SKM-1 (cell line): ENCODE results near the gene RNF11.

Experiments
- DNase-seq: peaks from one replicate; lab custom pipeline; 2025; ENCODE audit not compliant: unreplicated experiment; lab: John Stamatoyannopoulos, UW

The RNF11 gene

GRCh38 chr1:51263147-51263877 is 27.2 kb downstream of the RNF11 start:
- DNase-seq = no peak

- DNase-seq = no peak
Measured at GRCh38 chr1:51264451-51264850, 28.4 kb downstream of the RNF11 start.

GRCh38 chr1:51265618-51266017 is 29.5 kb downstream of the RNF11 start:
- DNase-seq = no peak

- DNase-seq = no peak
Measured at GRCh38 chr1:51266181-51266580, 30.1 kb downstream of the RNF11 start.

GRCh38 chr1:51266791-51267190 is 30.7 kb downstream of the RNF11 start:
- no peak for DNase-seq

GRCh38 chr1:51268634-51269033 is 32.6 kb downstream of the RNF11 start:
- DNase-seq = no peak

- no peak for DNase-seq
Measured at GRCh38 chr1:51270751-51271150, 34.7 kb downstream of the RNF11 start.

GRCh38 chr1:51272916-51273315 is 36.8 kb downstream of the RNF11 start:
- DNase-seq = no peak

GRCh38 chr1:51274676-51275075 is 38.6 kb downstream of the RNF11 start:
- no peak for DNase-seq

GRCh38 chr1:51276286-51276685 is 40.2 kb downstream of the RNF11 start:
- no peak for DNase-seq

- no peak for DNase-seq
Measured at GRCh38 chr1:51280321-51280978, 44.4 kb downstream of the RNF11 start.

GRCh38 chr1:51281807-51282206 is 45.7 kb downstream of the RNF11 start:
- no peak for DNase-seq

GRCh38 chr1:51282605-51283004 is 46.5 kb downstream of the RNF11 start:
- no peak for DNase-seq

- no peak for DNase-seq
Measured at GRCh38 chr1:51283979-51284378, 47.9 kb downstream of the RNF11 start.

GRCh38 chr1:51284487-51284954 is 48.4 kb downstream of the RNF11 start:
- peak; percentile 21 for DNase-seq

- no peak for DNase-seq
Measured at GRCh38 chr1:51285055-51285454, 49.0 kb downstream of the RNF11 start.

GRCh38 chr1:51287966-51288365 is 51.9 kb downstream of the RNF11 start:
- no peak for DNase-seq

GRCh38 chr1:51288578-51288977 is 52.5 kb downstream of the RNF11 start:
- no peak for DNase-seq

GRCh38 chr1:51289676-51290488 is 53.8 kb downstream of the RNF11 start:
- no peak for DNase-seq

- DNase-seq = no peak
Measured at GRCh38 chr1:51290489-51290847, 54.4 kb downstream of the RNF11 start.

- DNase-seq = no peak
Measured at GRCh38 chr1:51293898-51294515, 57.9 kb downstream of the RNF11 start.
